Measurements from ENCODE around the gene GAB2.

Gene GAB2

DNA sequence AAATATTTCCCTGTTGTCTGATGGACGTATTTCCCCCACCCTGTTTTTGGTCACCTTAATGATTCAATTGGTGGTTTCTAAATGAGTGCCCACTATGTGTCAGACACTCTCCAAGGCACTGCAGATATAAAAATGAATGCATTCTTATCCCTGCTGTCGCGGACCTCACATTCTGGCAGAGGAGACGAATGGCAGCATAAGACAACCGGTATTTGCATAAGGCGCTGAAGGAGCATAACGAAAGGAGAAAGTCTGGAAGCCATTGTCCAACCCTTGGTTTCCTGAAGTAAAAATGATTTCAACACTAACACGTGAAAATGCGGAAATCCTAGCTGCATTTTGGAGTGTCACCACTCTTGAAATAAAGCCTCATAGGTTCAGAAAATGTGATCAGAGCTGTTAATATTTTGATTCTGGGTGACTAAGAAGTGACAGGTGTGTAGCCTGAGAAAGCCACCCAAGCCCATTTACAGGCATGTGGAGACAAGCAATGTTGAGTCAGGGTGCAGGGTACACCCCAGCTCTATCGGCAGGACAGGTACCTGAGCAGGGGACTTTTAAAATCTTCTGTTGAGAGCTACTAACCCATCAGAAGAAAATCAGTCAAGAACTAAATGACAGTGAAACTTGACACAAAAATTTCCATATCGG lies 10.1 kb upstream of the GAB2 start:
- no peak for DNase-seq

DNA sequence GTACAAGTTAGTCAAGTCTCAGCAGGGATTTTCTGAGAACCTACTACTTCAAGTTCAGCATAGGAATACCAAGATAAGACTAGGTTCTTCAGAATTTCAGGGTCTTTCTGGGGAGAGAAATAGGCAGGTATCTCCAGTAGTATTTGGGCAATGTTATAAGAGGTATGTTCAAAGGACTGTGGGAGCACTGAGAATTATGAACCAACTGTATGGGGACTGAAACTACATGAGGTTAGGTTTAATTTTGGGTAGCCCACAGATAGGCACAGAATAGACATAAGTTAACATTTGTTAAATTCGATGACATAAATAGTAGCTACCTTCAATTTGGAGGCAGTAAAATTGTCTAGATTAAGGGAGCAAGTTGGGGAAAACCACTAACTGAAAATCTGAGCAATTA lies 9.2 kb upstream of the GAB2 start:
- no peak for DNase-seq

DNA sequence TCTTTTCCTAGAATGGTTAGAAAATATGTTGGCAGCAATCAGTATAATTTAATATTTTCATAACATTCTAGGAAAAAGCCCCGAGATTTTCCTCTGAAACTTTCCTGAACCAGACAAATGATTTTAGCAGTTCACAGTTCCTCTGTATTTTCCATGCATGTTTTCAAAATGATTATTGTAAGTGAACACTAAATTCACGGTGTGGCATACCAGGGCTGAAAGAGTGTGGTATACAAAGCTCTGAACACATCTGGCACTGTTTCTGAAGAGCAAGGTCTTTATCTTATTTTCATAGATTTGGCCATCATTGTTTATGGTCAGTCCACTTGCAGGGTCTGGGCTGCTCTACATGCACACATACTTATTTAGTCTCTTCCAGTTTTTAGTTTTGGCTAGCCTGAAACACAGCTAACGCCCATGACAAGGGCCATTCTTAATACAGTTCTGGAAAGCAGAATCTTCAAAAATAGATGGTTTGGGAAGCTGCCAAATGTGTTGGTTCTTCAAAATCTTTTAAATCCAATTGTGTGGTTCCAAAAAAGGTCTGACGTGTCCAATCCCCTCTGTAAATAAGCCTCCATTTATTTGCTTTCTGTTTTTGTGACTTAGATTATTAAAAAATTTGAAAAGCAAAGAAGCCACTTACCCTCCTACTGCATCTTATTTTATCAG lies 7.9 kb upstream of the GAB2 start:
- DNase-seq, result no peak

DNA sequence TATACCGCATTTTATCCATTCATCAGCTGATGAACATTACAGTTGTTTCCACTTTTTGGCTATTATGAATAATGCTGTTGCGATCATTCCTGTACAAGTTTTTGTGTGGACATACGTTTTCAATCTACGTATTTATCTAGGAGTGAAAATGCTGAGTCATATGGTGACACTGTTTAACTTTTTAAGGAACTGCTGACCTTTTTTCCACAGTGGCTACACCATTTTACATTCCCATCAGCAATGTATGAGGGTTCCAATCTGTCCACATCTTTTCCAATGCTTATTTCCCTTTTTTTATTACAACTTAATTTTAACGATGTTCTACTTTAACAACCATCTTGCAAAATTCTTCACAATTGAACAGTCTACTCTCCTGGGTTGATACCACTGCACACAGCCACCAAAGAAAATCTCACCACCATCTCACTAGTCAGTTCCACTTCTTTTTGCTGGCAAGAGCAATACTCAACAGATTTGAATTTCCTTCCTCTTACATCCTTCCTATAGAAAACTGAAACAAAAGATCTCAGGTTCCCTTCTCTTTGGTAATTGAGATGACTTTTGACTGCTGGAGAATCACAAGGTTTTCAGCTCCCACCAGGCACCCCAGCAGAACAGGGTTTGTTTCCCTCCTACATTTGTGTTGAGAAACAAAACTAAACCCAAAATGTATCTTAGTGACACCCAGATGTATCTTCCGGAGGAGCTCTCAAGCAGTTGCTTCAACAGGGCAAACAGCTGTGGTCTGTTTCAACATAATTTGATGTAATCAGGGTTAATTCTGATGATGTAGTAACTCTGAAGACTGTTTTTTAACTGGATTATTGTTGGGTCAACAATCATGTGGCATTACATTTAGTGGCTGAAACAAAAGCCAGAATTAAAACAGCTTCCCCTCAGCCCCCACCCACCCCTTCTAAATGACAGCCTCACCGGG lies 7.0 kb upstream of the GAB2 start:
- DNase-seq, result no peak

DNA sequence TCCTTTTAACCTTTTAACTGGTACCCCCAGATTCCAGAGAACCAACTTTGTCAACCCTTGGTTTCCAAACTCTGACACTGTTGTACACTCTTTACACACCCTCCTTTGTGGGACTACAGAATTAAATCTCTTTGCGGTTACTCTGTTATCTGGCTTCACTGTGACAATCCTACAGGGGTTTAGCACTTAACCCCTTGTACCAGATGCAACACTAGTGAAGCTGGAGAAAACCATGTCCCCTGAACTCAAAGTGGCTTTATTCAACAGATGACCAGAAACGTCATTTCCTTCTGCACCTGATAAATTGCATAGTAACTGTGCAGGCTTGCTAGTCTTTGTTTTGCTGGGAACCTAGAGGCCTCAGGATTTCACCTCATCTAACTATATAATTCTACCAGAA lies 5.6 kb upstream of the GAB2 start:
- DNase-seq, result no peak

DNA sequence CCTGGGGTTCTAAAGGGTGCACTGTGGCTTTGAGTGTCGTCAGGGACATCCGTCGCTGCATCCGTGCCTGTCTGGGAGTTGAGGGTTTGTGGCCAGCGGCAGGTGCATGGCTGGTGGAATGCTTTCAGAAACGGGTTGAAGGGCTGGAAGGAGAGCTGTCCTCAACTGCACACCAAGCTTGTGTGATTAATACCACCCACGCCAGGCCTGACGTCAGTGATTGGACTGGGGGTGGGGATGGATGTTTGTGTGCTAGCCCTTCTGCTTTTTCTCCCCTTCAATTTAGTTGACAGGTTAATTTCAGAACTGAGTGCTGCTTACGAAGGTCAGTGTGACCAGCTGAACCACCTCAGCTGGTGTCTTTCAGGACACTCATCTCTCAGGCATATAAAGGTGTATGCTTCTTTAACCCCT lies 3.2 kb upstream of the GAB2 start:
- DNase-seq, result peak; percentile 44 to 48

DNA sequence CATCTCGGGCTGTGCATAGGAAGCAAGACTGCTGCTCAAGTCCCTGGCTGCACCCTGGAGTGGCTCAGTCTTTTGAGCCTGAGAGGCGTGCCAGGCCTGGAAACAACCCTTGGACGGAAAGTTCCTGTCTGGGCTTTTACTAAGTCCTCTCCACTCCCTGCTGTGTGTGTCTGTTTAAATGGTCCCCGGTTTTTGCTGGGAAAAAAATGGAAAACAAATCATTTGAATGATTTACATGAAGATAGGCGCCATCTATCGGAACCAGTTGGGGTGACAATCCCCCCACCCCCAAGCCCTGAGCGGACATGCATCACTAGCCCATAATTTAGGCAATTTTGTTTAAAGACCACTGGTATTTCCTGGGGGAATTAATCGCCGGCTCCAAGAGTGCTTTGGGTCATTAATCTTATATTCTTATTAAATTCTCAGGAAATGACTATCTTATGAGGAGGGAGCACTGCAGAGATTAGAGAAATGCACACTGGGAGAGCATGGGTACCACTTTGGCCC lies 2.7 kb upstream of the GAB2 start:
- peak; percentile 30 to 36 for DNase-seq

DNA sequence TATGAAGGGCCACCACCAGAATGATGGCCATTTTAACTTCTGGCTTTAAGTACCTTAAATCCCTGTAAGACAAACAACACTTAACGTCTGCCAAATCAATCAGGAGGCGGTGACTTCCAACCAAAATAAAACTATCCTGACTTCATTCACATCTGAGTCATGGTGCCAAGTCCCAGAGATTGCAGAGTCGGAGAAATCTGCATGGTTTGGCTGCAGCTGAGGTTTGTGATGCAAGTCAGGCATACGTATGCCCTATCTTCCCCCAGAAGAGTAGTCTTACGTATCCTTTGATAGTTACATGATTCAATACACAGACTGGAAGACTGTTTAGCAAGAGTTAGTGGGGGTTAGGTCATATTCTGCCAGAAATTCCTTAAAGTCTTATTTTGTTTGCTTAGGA lies 1.7 kb upstream of the GAB2 start:
- DNase-seq, result no peak

DNA sequence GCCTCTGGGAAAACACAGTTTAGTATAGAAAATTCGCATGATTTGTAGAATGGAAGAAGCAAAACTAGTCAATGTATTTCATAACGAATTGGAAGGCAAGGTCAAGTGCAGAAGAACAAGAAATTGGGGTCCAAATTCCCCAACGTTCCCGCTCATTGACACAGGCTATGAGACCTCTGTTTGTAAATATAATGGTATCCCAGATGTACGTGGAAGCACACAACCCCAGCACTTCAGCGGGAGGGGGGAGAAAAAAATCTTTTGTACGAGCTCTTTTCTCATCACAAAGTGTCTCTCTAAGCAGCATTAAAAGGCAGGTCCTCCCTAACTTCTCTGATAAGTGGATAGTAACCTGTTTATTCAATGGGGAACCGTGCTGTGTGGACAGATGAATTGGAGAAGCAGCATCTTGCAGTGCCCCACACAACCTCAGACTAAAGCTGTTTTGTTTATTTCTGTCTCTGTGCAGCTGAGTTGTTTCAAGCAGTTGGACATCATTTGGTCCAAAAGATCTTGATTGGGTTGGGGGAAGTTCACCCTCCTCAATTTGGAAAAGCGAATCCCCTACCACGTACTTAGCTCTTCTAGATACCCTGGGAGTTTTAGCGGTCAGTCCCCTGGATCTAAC lies 1.1 kb upstream of the GAB2 start:
- no peak for DNase-seq

DNA sequence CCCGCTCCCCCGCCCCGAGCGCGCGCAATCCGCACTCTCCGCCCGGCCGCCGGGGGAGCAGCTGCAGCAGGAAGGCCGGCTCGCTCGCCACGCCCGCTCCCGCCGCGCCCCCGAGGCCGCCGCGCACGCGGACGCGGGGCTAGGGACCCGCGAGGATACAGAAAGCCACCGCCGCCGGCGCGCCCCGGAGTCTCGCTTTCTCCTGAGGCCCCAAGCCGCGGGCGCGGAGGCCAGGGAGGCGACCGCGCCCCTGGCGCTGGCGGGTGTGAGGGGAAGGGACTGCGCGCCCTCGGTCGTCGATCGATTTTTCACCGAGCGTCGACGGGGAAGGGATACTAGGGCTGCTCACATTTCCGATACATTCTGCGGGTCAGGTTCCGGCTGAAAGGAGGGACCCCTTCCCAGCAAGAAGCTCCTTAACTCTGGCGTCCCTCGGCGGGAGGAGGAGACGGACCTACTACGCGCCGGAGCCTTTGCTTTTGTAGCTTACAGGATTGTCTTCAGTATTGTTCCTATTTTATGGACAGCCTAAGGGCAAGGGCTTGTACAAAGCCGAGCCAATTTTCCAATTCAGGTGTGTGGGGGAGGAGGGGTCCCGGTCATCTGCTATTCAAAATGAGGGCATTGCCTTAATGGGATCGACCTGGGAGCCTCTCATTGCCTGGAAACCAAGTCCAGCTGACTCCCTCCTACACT lies 416 bp upstream of the GAB2 start:
- peak; percentile 68 to 69 for DNase-seq

DNA sequence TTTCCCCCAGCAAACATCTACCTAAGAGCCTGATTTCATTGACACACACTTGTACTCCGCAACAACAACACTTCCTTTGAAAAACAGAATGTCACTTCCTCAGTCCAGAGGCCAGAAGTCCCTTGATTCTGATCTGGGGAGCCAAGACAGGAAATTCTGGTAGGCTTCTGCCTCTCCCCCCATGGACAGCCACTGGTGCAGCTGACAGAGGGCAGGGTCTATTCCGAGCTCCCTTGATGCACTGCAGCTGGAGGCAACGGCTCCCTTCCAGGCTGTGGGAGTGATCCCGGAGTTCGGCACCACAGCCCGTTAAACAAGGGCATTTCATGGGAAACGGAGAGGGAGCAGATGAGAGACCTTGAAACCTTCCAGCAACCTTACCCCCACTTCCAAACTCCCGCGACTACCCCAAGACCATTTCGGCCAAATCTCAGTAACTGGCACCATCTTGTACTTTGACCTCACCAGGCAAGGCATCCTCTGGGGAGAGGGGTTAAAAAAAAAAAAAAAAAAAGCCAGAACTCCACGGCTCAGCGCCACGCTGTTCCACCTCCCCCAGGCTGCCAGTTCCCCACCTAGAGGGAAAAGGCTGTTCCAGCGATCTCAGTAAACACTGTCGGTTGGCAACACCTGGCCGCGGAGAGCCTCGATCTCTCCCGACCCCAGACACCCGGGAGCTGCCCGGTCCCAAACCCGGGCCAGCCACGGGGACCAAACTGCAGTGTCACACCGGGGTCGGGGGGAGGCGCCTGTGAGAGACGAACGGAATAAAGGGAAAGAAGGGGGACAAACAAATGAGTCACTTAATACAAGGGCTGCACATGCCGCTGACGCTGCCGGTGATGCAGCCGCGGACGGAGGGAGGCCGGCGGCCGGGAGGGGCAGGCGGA lies 1.1 kb downstream of the GAB2 start:
- DNase-seq, result peak; percentile 68 to 77

DNA sequence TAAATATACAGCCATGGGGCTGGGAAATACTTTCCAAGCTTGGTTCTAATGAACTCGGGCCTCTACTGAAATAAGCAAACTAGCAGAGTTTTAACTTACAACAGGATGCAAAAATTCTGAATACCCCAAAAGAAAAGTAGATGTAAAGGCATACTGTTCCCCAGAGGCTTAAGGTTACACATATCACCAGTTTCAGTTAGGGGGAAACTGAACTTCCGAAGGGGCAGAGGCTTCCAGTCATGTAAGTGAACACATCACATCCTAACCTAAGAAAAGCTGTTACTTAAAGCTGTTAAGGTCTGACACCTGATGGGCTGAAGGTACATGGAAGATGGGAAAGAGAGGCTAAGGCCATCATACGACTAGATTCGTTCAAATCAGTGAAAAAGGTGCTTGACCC lies 2.3 kb downstream of the GAB2 start:
- DNase-seq, result no peak

DNA sequence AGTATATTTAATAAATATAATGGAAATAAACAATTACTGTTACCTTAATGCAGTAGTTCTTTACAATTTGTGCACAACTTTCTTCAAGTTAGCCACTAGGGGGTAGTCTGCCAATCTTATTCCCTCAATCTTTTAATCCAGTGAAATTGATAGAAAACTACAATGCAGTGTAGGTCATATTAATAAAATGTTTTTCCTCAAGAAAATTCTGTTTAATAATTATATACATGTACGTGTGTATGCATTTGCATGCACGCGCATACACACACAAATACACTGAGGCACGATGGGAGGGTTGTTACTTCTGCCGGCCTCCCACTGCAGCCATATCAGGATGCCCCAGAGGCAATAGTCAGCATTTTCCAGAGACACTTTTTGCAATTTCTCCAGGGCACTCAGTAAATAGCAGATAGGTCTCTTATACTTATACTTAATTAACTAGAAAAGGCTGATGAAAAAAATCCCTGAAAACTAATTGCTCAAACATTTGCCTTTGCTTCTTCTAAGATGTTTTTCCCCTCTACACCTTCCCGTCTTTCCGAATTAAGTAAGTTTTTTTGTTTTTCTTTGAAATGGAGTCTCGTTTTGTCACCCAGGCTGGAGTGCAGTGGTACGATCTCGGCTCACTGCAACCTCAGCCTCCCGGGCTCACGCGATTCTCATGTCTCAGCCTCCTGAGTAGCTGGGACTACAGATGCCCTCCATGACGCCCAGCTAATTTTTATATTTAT lies 3.1 kb downstream of the GAB2 start:
- DNase-seq, result no peak

DNA sequence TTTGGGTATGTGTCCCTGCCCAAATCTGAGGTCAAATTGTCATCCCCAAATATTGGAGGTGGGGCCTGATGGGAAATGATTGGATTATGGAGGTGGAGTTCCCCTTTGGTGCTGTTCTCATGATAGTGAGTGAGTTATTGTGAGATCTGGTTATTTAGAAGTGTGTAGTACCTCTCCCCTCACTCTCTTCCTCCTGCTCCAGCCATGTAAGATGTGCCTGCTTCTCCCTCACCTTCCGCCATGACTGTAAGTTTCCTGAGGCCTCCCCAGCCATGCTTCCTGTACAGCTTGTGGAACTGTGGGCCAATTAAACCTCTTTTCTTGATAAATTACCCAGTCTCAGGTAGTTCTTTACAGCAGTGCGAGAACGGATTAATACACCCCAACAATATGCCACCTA lies 9.0 kb downstream of the GAB2 start:
- no peak for DNase-seq

DNA sequence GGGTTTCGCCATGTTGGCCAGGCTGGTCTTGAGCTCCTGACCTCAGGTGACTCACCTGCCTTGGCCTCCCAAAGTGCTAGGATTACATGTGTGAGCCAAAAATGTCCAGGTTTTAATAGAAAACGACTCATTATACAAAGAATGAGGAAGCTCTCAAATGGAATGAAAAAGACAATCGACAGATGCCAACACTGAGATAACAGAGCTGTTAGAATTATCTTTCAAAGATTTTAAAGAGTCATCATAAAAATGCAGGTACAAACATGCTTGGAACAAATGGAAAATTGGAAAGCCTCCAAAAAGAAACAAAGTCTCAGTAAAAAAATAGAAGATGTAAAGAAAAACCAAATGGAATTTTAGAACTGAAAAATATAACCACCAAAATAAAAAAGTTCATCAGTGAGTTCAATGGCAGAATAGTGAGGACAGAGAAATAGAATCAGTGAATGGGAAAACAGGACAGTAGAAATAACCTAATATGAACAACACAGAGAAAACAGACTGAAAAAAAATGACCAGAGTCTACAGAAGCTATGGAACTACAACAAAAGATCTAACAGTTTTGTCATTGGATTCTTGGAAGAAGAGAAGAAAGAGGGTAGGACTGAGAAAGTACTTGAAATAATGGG lies 10.9 kb downstream of the GAB2 start:
- no peak for DNase-seq

DNA sequence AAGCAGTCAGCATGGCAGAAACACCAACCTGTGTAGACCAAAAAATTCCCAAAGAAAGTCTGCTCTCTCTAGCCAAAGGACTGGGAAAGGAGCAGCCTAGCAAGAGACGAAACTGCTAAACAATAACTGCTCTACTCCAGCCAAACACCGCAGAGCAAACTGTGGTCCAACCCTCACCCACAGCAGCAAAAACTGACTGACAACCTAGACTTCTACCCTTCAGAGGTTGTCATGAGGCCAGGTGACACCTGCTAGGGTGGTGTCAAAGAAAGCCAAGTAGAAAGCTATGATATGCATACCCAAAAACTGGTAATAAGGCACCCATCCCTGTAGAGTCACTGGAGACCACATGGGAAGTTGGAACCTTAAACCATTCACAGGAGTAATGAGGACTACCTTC lies 11.8 kb downstream of the GAB2 start:
- DNase-seq, result no peak

DNA sequence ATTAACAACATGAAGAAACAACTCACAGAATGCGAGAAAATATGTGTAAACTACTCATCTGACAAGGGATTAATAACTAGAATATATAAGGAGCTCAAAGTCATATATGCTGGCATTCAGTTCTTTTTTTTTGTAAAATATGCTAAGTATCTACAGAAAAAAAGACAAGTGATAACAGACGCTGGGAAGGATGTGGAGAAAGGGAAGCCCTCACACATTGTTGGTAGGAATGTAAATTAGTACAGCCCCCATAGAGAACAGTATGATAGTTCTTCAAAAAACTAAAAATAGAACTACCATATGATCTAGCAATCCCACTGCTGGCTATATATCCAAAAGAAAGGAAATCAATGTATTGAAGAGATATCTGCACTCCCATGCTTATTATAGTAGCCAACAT lies 13.8 kb downstream of the GAB2 start:
- DNase-seq, result no peak

DNA sequence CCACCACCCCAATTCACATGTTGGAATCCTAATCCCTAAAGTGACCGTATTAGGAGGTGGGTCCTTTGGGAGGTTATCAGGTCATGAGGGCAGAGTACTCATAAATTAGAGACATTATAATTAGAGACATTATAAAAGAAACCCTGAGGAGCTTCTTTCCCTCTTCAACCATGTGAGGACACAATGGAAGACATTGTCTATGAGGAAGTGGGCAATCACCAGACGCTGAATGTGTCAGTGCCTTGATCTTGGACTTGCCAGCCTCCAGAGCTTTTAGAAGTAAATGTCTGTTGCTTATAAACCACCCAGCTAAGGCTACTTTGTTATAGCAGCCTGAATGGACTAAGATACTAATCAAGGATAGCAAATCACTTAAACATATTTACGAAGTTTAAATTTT lies 14.8 kb downstream of the GAB2 start:
- no peak for DNase-seq

DNA sequence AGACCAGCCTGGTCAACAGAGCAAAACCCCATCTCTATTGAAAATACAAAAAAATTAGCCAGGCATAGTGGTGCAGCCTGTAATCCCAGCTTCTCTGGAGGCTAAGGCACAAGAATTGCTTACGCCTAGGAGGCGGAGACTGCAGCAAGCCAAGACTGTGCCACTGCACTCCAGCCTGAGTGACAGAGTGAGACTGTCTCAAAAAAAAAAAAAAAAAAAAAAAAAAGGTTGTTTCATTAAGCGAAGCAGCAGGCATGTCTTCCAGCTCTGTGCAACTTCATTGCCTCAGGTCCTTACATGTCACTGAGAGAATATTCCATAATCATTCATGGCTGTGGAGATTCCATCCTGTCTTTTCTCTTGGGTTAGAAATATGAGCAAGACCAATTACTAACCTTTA lies 16.9 kb downstream of the GAB2 start:
- no peak for DNase-seq

DNA sequence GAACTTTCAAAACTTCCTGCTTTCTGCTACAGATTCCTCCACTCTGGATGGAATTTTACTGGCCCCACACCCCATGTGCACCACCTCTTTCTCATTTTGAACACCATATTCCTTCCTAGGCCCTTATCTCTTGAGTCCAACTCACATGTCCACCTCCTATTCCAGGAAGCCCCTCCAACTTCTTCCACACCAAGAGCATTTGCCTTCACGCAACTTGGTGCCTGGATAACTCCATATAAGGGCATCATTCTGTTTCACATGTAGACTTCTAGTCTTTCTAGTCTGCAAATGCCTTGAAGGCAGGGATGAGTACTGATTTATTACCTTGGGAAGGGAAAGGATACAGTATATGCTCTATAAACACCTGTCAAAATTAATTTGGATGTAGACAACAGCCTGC lies 17.5 kb downstream of the GAB2 start:
- no peak for DNase-seq

Data from stimulated activated CD4-positive, alpha-beta T cell treated with anti-CD3 and anti-CD28 coated beads, Interleukin-4, amount 100 ng/mL, for 4 hours (primary cell).